Gastrocnemius medialis (tissue), 4 donors: ENCODE results near the gene CPNE5.

Source experiments
- POLR2A ChIP-seq, 2 donors: fragments of 450-650 bp; IDR thresholded peaks; one replicate each; pipeline ENCODE4 v1.6.1; 2017; ENCODE audit warnings: antibody characterized with exemption in 2 of 2, mild to moderate bottlenecking in 2 of 2, moderate library complexity in 2 of 2
- TF ChIP-seq, protein P1 (sequence below), 5 experiments: fragments of 450-650 bp in 3 of 5; fragments of 200-600 bp in 2 of 5; sonication (generic) in 2 of 5; IDR thresholded peaks in 4 of 5; conservative IDR thresholded peaks in 1 of 5; 1 replicate in 4 of 5; 2 replicates in 1 of 5; pipeline ENCODE4 v1.5.1; 2016 to 2019; ENCODE audit warnings: antibody characterized with exemption in 5 of 5, mild to moderate bottlenecking in 3 of 5, moderate library complexity in 3 of 5

DNA sequence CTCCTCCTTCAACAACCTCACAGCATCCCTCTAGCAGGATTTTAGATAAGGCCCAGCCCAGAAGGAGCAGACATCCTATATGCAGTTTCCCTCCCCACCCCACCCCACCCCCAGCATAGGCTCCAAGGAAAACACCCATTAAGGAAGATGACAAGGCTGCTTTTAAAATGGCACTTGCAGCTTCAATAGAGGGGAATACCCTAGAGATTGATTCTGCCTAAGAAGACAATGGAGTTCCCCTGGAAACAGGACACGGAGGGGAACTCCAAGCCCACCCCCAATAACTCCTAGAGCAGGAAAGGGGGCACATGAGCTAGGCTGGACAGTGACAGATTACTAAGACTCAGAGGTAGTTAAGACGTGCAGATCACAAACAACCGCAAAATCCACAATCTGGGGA is 34.7 kb downstream of the CPNE5 start:
- no peak for TF ChIP-seq POLR2A (IDR thresholded peaks at IDR 0.05)
- TF ChIP-seq, protein P1, sequence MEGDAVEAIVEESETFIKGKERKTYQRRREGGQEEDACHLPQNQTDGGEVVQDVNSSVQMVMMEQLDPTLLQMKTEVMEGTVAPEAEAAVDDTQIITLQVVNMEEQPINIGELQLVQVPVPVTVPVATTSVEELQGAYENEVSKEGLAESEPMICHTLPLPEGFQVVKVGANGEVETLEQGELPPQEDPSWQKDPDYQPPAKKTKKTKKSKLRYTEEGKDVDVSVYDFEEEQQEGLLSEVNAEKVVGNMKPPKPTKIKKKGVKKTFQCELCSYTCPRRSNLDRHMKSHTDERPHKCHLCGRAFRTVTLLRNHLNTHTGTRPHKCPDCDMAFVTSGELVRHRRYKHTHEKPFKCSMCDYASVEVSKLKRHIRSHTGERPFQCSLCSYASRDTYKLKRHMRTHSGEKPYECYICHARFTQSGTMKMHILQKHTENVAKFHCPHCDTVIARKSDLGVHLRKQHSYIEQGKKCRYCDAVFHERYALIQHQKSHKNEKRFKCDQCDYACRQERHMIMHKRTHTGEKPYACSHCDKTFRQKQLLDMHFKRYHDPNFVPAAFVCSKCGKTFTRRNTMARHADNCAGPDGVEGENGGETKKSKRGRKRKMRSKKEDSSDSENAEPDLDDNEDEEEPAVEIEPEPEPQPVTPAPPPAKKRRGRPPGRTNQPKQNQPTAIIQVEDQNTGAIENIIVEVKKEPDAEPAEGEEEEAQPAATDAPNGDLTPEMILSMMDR (IDR thresholded peaks at IDR 0.05 in 4 of 5, conservative IDR thresholded peaks at IDR 0.05 in 1 of 5): no peak
